WERI-Rb-1 (cell line): Measurements from ENCODE around the gene NDUFB7.
A peak's percentile ranks its signal among the peaks of the same experiment; 100 is the strongest.
"Not testable (repeated sequence)": the region's sequence is repeated elsewhere in the genome, so short reads cannot be mapped to it uniquely, and the experiment has no call there.

Experiments
- DNase-seq: peaks from one replicate; pipeline ENCODE4 v3.0.0-alpha.2; 2020
- H3K27ac ChIP-seq: fragments of 250-450 bp; sonication (Bioruptor Pico); 2 replicates; pipeline ENCODE4 v1.5.1; 2020; ENCODE audit warnings: mild to moderate bottlenecking, moderate library complexity
- H3K27me3 ChIP-seq: fragments of 250-450 bp; sonication (Bioruptor Pico); 2 replicates; pipeline ENCODE4 v1.5.1; 2021; ENCODE audit warnings: mild to moderate bottlenecking, low read depth, moderate library complexity; ENCODE audit not compliant: insufficient read depth, severe bottlenecking
- H3K36me3 ChIP-seq: fragments of 250-450 bp; sonication (Bioruptor Pico); 2 replicates; pipeline ENCODE4 v1.5.1; 2020; ENCODE audit warnings: mild to moderate bottlenecking, moderate library complexity
- H3K4me3 ChIP-seq: 2 replicates; pipeline ENCODE4 v1.5.1; 2011; ENCODE audit warnings: low read depth, mild to moderate bottlenecking, control low read depth, low read length
- H3K9me3 ChIP-seq: fragments of 250-450 bp; sonication (Bioruptor Pico); 2 replicates; pipeline ENCODE4 v1.5.1; 2021; ENCODE audit warnings: mild to moderate bottlenecking, moderate library complexity; ENCODE audit not compliant: severe bottlenecking
- CTCF ChIP-seq: IDR thresholded peaks from 2 replicates; pipeline ENCODE4 v1.5.1; 2011; ENCODE audit warnings: low read depth, mild to moderate bottlenecking, control low read depth, inconsistent platforms, low read length

NDUFB7 gene

DNA sequence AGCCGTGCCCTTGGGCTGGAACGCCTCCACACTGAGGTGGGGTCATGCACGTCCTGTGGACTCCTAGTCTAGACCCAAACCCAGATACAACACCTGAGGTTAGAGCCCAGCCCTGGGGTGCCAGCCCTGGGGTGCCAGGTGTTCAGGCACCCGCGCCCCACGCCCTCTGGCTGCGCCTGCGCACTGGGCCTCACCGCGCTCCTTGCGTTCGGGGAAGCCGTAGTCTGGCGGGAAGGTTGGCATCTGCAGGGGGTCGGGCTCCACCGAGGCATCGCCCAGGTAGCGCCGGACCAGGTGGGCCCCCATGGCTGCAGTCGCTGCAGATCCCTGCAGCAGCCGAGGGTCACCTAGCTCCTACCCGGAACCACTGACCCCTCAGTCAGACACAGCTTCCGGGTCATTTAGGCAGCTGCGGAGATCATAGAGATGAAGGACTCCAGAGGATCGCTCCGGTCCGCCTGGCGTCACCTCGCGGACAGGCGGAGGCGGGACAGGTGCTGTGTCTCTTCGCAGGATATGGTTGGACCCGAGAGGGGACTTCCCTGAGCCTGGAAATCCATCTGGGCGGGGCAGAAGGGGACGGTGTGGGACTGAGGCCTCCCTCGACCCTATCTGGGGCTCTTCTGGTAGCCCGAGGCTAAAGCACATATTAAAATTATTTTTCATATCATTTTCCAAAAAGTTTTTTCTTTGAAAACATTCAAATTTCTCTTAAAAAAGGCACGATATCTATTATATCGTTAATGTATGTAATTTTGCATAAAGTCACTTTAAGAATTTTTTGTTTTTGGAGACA, at the start of gene NDUFB7:
TSS of gene NDUFB7 (minus strand) at position 372 of the 796 bp plus-strand sequence. CDS start at position 306, 66 bp downstream.
- Histone ChIP-seq H3K27me3 (no peaks in the 10 kb centered on the region), H3K36me3 (peaks cover 4% of the 10 kb centered on the region), H3K9me3 (no peaks in the 10 kb centered on the region), H3K4me3 (peak within 1 kb of the TSS; percentile 85), H3K27ac (peak within 1 kb of the TSS; percentile 91)
- peak; percentile 93 for DNase-seq
- peak; percentile 93 for TF ChIP-seq CTCF

DNA sequence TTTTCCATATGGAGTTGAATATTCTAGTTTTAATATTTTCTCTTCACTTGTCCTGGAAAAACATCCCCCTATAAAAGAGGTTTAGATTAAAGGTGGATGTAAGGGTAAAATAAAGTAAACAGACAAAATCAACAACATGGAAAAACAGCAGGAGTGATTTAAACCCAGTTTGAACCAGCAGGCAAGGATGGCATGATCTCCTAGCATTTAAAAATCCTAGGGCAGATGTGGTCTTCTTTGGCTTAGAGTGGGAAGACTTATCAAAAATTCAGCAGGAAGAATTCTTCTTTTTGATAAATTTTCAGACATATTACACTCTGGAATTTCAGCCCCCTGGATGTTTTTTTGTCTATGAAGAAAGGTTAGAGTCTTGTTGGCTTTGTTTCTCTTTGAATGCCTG, 47.5 kb upstream of the NDUFB7 start:
- no peak for TF ChIP-seq CTCF
- Histone ChIP-seq H3K9me3 (peaks cover 14% of the 10 kb centered on the region), H3K27ac (no peak overlapping the region), H3K27me3 (peaks cover 34% of the 10 kb centered on the region), H3K4me3 (no peak overlapping the region), H3K36me3 (no peaks in the 10 kb centered on the region)
- no peak for DNase-seq

DNA sequence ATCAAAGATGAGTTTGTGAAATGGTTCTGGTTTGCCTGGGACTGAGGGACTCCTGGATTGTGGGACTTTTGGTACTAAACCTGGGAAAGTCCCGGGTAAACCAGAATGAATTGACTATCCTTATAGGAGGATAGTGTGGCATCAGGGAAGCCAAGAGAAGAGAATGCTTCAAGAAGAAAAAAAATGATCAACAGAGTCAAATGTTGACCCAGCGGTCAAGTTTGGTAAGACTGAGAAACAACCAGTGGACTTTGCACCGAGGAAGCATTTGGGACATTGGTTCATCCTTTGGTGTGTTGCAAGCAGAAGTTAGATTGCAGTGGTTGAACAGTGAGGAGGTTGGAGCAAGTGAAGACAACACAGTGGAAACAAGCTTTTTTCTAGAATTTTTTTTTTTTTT, 44.5 kb upstream of the NDUFB7 start:
- Histone ChIP-seq H3K27ac (no peak overlapping the region), H3K4me3 (no peak overlapping the region), H3K27me3 (peaks cover 54% of the 10 kb centered on the region), H3K36me3 (no peaks in the 10 kb centered on the region), H3K9me3 (peaks cover 14% of the 10 kb centered on the region)
- TF ChIP-seq CTCF = no peak
- no peak for DNase-seq

DNA sequence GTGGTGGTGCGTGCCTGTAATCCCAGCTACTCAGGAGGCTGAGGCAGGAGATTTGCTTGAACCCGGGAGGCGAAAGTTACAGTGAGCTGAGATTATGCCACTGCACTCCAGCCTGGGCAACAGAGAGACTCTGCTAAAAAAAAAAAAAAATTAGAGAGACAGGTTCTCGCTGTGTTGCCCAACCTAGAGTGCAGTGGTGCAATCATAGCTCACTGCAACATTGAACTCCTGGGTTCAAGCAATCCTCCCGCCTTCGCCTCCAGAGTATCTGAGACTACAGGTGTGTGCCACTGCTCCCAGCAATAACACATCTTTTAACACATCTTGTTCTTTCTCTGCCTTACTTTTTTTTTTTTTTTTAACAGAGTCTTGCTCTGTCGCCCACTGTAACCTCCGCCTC, 43.8 kb upstream of the NDUFB7 start:
- no peak for DNase-seq

DNA sequence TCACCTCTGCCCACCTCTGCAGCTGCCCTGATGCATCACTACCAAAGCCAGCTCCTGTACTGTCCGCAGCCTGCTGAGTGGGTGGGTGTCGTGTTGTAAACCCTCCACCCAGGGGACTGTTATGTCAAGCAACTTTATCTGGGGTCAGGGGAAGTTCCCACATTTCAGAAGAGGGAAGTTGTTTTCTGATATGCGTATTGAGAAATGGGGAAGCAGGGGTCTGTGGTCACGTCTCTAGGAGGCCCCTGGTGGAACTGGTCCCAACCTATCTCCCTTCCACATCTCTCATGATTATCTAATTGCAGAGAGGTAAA, 42.2 kb upstream of the NDUFB7 start:
- DNase-seq = no peak

More for the DNA sequence above, 43.8 kb upstream of the NDUFB7 start:
- peaks cover 49% of the 10 kb centered on the region for H3K27me3 ChIP-seq
- H3K27ac ChIP-seq = no peak overlapping the region
- TF ChIP-seq CTCF = no peak
- no peak overlapping the region for H3K4me3 ChIP-seq
- H3K9me3 ChIP-seq = peaks cover 14% of the 10 kb centered on the region
- H3K36me3 ChIP-seq = no peaks in the 10 kb centered on the region

DNA sequence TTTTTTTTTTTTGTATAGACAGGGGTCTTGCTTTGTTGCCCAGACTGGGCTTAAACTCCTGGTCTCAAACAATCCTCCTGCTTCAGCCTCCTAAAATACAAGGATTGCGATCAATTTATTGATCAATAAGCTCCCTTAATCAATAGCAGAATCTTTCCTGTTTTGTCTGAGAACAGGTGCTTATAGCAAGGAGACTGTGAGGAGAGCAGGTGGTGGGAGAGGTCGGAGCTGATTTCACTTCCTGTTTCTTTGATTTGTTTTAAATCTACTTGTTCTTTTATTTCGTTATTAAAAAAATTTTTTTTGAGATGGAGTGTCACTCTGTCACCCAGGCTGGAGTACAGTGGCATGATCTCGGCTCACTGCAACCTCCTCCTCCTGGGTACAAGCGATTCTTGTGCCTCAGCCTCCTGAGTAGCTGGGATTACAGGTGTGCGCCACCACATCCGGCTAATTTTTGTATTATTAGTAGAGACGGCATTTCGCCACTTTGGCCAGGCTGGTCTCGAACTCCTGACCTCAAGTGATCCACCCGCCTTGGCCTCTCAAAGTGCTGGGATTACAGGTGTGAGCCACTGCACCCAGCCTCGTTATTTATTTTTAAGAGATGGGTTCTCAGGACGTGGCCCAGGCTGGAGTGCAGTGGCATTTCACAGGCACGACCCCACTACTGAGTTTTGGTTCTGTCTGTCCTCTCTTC, 41.7 kb upstream of the NDUFB7 start:
- H3K36me3 ChIP-seq, DNase-seq, H3K9me3 ChIP-seq, H3K4me3 ChIP-seq, H3K27ac ChIP-seq: not testable (repeated sequence)
- peaks cover 63% of the 10 kb centered on the region for H3K27me3 ChIP-seq

More for the DNA sequence above, 42.2 kb upstream of the NDUFB7 start:
- Histone ChIP-seq H3K9me3 (peaks cover 3% of the 10 kb centered on the region), H3K36me3 (no peaks in the 10 kb centered on the region), H3K4me3 (no peak overlapping the region), H3K27me3 (peaks cover 63% of the 10 kb centered on the region), H3K27ac (no peak overlapping the region)
- TF ChIP-seq CTCF = no peak
